Mesenchymal stem cell (in vitro differentiated cells and primary cell): ENCODE measurements around the gene ADIPOR1.

ENCODE experiments used
- DNase-seq: peaks from one replicate; pipeline ENCODE4 v3.0.0-alpha.2; 2013
- H2AFZ ChIP-seq: one replicate; pipeline ENCODE4 v1.6.1; 2013; ENCODE audit warnings: low read depth, mild to moderate bottlenecking, control low read depth, inconsistent platforms, low read length, moderate library complexity
- H2AK5ac ChIP-seq: 2 replicates; pipeline ENCODE4 v1.6.1; 2013; ENCODE audit warnings: low read length, moderate library complexity, mild to moderate bottlenecking, inconsistent platforms; ENCODE audit not compliant: severe bottlenecking
- H2BK120ac ChIP-seq: one replicate; pipeline ENCODE4 v1.6.1; 2013; ENCODE audit warnings: low read depth, mild to moderate bottlenecking, inconsistent platforms, low read length, moderate library complexity
- H2BK12ac ChIP-seq, 2 experiments: one replicate each; pipeline ENCODE4 v1.6.1; 2013; ENCODE audit warnings: inconsistent platforms in 2 of 2, low read length in 2 of 2, mild to moderate bottlenecking in 2 of 2, moderate library complexity in 2 of 2, control low read depth in 1 of 2
- H2BK15ac ChIP-seq: one replicate; pipeline ENCODE4 v1.6.1; 2013; ENCODE audit warnings: mild to moderate bottlenecking, low read depth, inconsistent platforms; ENCODE audit not compliant: poor library complexity, severe bottlenecking
- H2BK5ac ChIP-seq: 2 replicates; pipeline ENCODE4 v1.6.1; 2013; ENCODE audit warnings: low read depth, mild to moderate bottlenecking, low read length, control low read depth, inconsistent platforms; ENCODE audit not compliant: poor library complexity, severe bottlenecking
- H3K14ac ChIP-seq, 2 experiments: one replicate each; pipeline ENCODE4 v1.6.1; 2013; ENCODE audit warnings: inconsistent platforms in 2 of 2, low read length in 2 of 2, control low read depth in 1 of 2, mild to moderate bottlenecking in 1 of 2, moderate library complexity in 1 of 2
- H3K18ac ChIP-seq, 2 experiments: one replicate each; pipeline ENCODE4 v1.6.1; 2013; ENCODE audit warnings: inconsistent platforms in 2 of 2, low read length in 2 of 2, control low read depth in 1 of 2, low read depth in 1 of 2, mild to moderate bottlenecking in 1 of 2
- H3K23ac ChIP-seq, 2 experiments: one replicate each; pipeline ENCODE4 v1.6.1; 2013; ENCODE audit warnings: inconsistent platforms in 2 of 2, low read length in 2 of 2, mild to moderate bottlenecking in 2 of 2, moderate library complexity in 2 of 2, control low read depth in 1 of 2
- H3K27ac ChIP-seq: 2 replicates; pipeline ENCODE4 v1.5.1; 2013; ENCODE audit warnings: mild to moderate bottlenecking, moderate library complexity, low read length, control low read depth, inconsistent platforms; ENCODE audit not compliant: poor library complexity, severe bottlenecking
- H3K27me3 ChIP-seq, 2 experiments: 2 replicates each; pipeline versions ENCODE4 v1.6.1 to v1.7.0; 2013; ENCODE audit warnings: low read length in 2 of 2, mild to moderate bottlenecking in 2 of 2, moderate library complexity in 2 of 2, control low read depth in 1 of 2, inconsistent platforms in 1 of 2; ENCODE audit not compliant: control insufficient read depth in 1 of 2, insufficient read depth in 1 of 2
- H3K36me3 ChIP-seq, 2 experiments: 2 replicates each; pipeline versions ENCODE4 v1.6.1 to v1.7.0; 2013; ENCODE audit warnings: low read length in 2 of 2, control low read depth in 1 of 2, inconsistent platforms in 1 of 2, low read depth in 1 of 2, mild to moderate bottlenecking in 1 of 2; ENCODE audit not compliant: insufficient read depth in 2 of 2, control insufficient read depth in 1 of 2
- H3K4ac ChIP-seq, 2 experiments: one replicate each; pipeline ENCODE4 v1.6.1; 2013; ENCODE audit warnings: inconsistent platforms in 2 of 2, low read length in 2 of 2, mild to moderate bottlenecking in 2 of 2, moderate library complexity in 2 of 2, control low read depth in 1 of 2, low read depth in 1 of 2
- H3K4me1 ChIP-seq: 2 replicates; pipeline ENCODE4 v1.6.1; 2013; ENCODE audit warnings: low read depth, low read length, control low read depth; ENCODE audit not compliant: control insufficient read depth, insufficient read depth
- H3K4me2 ChIP-seq: 2 replicates; pipeline ENCODE4 v1.6.1; 2013; ENCODE audit warnings: low read length, mild to moderate bottlenecking, inconsistent platforms; ENCODE audit not compliant: poor library complexity, severe bottlenecking
- H3K4me3 ChIP-seq, 2 experiments: 2 replicates each; pipeline versions ENCODE4 v1.5.1 to v1.7.0; 2013; ENCODE audit warnings: low read length in 2 of 2, mild to moderate bottlenecking in 2 of 2, control low read depth in 1 of 2, low read depth in 1 of 2; ENCODE audit not compliant: insufficient read depth in 1 of 2
- H3K79me1 ChIP-seq: replicated peaks from 2 replicates; pipeline ENCODE4 v1.6.1; 2013; ENCODE audit warnings: mild to moderate bottlenecking, control low read depth, low read length, inconsistent platforms; ENCODE audit not compliant: poor library complexity, severe bottlenecking
- H3K9ac ChIP-seq: 2 replicates; pipeline ENCODE4 v1.7.0; 2013; ENCODE audit warnings: mild to moderate bottlenecking, low read length, moderate library complexity
- H3K9me3 ChIP-seq: 2 replicates; pipeline ENCODE4 v1.7.0; 2013; ENCODE audit warnings: mild to moderate bottlenecking, low read length; ENCODE audit not compliant: control insufficient read depth
- H4K8ac ChIP-seq: one replicate; pipeline ENCODE4 v1.6.1; 2013; ENCODE audit warnings: inconsistent platforms, mild to moderate bottlenecking, low read length, moderate library complexity
- H4K91ac ChIP-seq: one replicate; pipeline ENCODE4 v1.6.1; 2013; ENCODE audit warnings: mild to moderate bottlenecking, low read length, inconsistent platforms
- WGBS: methylation state at CpG from one replicate; pipeline ENCODE4 v1.1.7; 2013; ENCODE audit warnings: mixed read lengths; 5-methylcytosine and 5-hydroxymethylcytosine counted together

The ADIPOR1 gene

DNA sequence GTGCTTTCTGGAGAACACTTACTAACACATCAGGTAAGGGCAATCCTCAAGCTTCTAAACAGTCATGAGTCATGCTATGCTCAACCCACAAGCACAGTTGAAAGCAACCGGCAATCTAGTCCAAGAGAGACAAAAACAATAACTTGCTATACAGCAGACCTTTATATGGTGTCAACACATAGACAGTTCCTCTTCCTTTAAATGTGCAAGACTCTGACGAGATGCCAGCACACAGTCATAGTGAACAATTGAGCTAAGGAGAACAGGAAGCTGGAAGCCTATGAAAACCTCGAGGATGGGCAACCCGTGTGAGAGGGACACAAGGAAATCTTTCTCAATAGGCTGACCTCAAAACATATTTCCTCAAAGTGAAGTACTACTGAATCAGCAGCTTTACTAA lies 5.3 kb downstream of the ADIPOR1 start:
- Histone ChIP-seq H3K27ac (no peak overlapping the region), H2AK5ac (no peak overlapping the region), H3K79me1 (peaks cover 43% of the 10 kb centered on the region), H4K91ac (no peak overlapping the region), H3K4me2 (no peak overlapping the region), H3K18ac (no peak overlapping the region), H3K9ac (peak overlapping the region; percentile 18), H3K4me1 (no peaks in the 10 kb centered on the region), H2BK5ac (no peak overlapping the region), H3K23ac (no peak overlapping the region), H3K4me3 (no peak overlapping the region), H3K36me3 (peaks cover 31 to 32% of the 10 kb centered on the region in 2 experiments), H2BK15ac (no peak overlapping the region), H2BK12ac (no peak overlapping the region), H2AFZ (no peak overlapping the region), H3K4ac (no peak overlapping the region), H3K9me3 (no peaks in the 10 kb centered on the region), H4K8ac (no peak overlapping the region), H3K14ac (no peak overlapping the region), H2BK120ac (no peak overlapping the region), H3K27me3 (no peaks in the 10 kb centered on the region)
- DNase-seq, result peak; percentile 36
- 76% methylated on average over 4 of the region's 4 CpGs for WGBS

DNA sequence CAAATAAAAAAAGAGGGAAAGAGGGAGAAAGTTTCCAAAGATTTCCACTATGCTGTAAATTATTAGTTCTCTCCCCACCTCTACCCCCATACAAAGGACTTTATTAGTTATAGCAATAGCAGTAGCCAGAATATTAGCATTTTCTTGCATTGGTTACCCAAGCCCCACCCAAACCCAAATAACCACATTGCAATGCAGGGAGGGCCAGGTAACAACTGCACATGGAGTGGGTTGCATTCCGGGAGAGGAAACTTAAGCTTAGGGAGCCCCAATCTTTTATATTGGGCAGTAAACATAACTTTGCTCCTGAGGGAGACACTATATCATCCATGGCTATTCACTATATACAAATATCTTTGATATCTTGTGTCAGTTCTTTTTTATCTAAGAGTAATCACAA lies 6.0 kb downstream of the ADIPOR1 start:
- Histone ChIP-seq H2BK15ac (no peak overlapping the region), H3K79me1 (peaks cover 39% of the 10 kb centered on the region), H3K27me3 (no peaks in the 10 kb centered on the region), H2AK5ac (no peak overlapping the region), H3K9me3 (no peaks in the 10 kb centered on the region), H2BK5ac (no peak overlapping the region), H3K4me3 (no peak overlapping the region), H3K23ac (no peak overlapping the region), H4K8ac (no peak overlapping the region), H2BK120ac (no peak overlapping the region), H3K9ac (peak overlapping the region; percentile 19), H3K27ac (no peak overlapping the region), H3K14ac (no peak overlapping the region), H2BK12ac (no peak overlapping the region), H2AFZ (no peak overlapping the region), H4K91ac (no peak overlapping the region), H3K4me2 (no peak overlapping the region), H3K4ac (no peak overlapping the region), H3K36me3 (peaks cover 33 to 37% of the 10 kb centered on the region in 2 experiments), H3K4me1 (no peaks in the 10 kb centered on the region), H3K18ac (no peak overlapping the region)
- no peak for DNase-seq
- no CpG with 5 or more reads among the region's 1 CpG for WGBS

DNA sequence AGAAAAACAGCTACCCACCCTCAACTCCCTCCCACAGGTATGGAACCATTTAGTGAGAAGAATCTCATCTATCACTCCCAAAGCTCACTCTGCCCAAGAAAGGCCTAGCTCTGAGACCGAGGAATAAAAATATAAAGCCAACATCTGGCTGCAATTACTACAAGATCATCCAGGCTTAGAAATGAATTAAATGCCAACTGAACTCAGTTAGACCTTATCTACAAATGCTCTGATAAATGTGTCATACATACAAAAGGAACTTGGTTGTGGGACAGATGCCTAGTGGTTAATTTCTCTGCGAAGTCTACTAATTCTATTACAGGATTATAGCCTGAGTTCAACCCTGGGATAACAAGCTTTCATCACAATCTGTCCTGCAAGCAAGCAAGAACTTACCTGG lies 6.7 kb downstream of the ADIPOR1 start:
- H3K4me2 ChIP-seq, result no peak overlapping the region
- H4K91ac ChIP-seq, result no peak overlapping the region
- H3K9ac ChIP-seq, result peak overlapping the region; percentile 24
- H3K27me3 ChIP-seq, result no peaks in the 10 kb centered on the region
- no peak overlapping the region for H4K8ac ChIP-seq
- H2AFZ ChIP-seq, result no peak overlapping the region
- no peak overlapping the region for H3K4me3 ChIP-seq
- no peak overlapping the region for H2BK15ac ChIP-seq
- H3K14ac ChIP-seq, result no peak overlapping the region
- H2BK120ac ChIP-seq, result no peak overlapping the region
- no peak overlapping the region for H3K23ac ChIP-seq
- no peaks in the 10 kb centered on the region for H3K9me3 ChIP-seq
- WGBS, result 100% methylated on average over 1 of the region's 2 CpGs
- peaks cover 39% of the 10 kb centered on the region for H3K79me1 ChIP-seq
- no peak for DNase-seq
- H3K18ac ChIP-seq, result no peak overlapping the region
- H3K4me1 ChIP-seq, result no peaks in the 10 kb centered on the region
- no peak overlapping the region for H3K27ac ChIP-seq
- no peak overlapping the region for H2AK5ac ChIP-seq
- peaks cover 35 to 39% of the 10 kb centered on the region in 2 experiments for H3K36me3 ChIP-seq
- no peak overlapping the region for H2BK12ac ChIP-seq
- H2BK5ac ChIP-seq, result no peak overlapping the region
- no peak overlapping the region for H3K4ac ChIP-seq

DNA sequence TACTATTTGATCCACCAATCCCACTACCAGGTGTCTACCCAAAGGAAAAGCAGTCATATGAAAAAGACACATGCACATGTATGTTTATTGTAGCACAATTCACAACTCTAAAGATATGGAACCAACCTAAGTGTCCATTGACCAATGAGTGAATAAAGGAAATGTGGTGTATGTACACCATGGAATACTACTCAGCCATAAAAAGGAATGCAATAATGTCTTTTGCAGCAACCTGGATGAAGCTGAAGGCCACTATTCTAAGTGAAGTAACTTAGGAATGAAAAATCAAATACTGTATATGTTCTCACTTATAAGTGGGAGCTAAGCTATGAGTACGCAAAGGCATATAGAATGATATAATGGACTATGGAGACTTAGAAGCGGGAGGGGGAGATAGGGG lies 12.6 kb downstream of the ADIPOR1 start:
- DNase-seq, result no peak
- Histone ChIP-seq H3K4ac (no peak overlapping the region), H4K8ac (no peak overlapping the region), H3K23ac (no peak overlapping the region), H2BK120ac (no peak overlapping the region), H3K9ac (no peak overlapping the region), H2BK15ac (no peak overlapping the region), H3K79me1 (peaks cover 22% of the 10 kb centered on the region), H3K36me3 (peaks cover 45 to 88% of the 10 kb centered on the region in 2 experiments), H3K4me2 (no peak overlapping the region), H3K4me1 (no peaks in the 10 kb centered on the region), H3K9me3 (no peaks in the 10 kb centered on the region), H3K27ac (no peak overlapping the region), H3K14ac (no peak overlapping the region), H3K4me3 (no peak overlapping the region), H2BK12ac (no peak overlapping the region), H2AK5ac (no peak overlapping the region), H3K18ac (no peak overlapping the region), H2AFZ (no peak overlapping the region), H4K91ac (no peak overlapping the region), H2BK5ac (no peak overlapping the region), H3K27me3 (no peaks in the 10 kb centered on the region)
- no CpG with 5 or more reads among the region's 2 CpGs for WGBS
